K562 (cell line): Measurements from ENCODE around the gene RRP7A. TPM values are rescaled to one million over a fixed set of nuclear protein-coding genes. Genes with fewer than 3 reads are reported as not detected.

ENCODE experiments used
- BMI1 ChIP-seq: fragments of 150-350 bp; IDR thresholded peaks from 2 replicates; pipeline ENCODE4 v1.6.1; 2014; ENCODE audit warnings: low read length
- CREBBP ChIP-seq: IDR thresholded peaks from one replicate; pipeline ENCODE4 v1.6.1; 2012; ENCODE audit warnings: low read depth, mild to moderate bottlenecking, control low read depth, inconsistent platforms, low read length
- polyA plus RNA-seq, 8 experiments: library from polyadenylated mRNA; depleted of rRNA in 4 of 8; stranded (reverse) in 5 of 8; unstranded in 3 of 8; fragments of >200 nt; fragmentation: Nextera tagmentation in 2 of 8; fragmentation: Illumina TruSeq in 1 of 8; extraction: Ambion mirVana in 2 of 8; extraction: Trizol in 1 of 8; gene quantifications; 2 replicates each; pipeline versions ENCODE4 v1.2.1 to v1.2.3, GENCODE V29; 2011 to 2014; ENCODE audit warnings: inconsistent platforms in 1 of 8, missing spikeins in 1 of 8
- total RNA-seq, 7 experiments: library from RNA; depleted of rRNA in 6 of 7; stranded (reverse); fragments of >200 nt in 6 of 7; fragmentation: Illumina TruSeq in 2 of 7; extraction: Trizol in 2 of 7; gene quantifications; 2 replicates each; pipeline versions ENCODE4 v1.2.1 to v1.2.3, GENCODE V29; 2011 to 2021; ENCODE audit warnings: low replicate concordance in 1 of 7
- TF ChIP-seq, protein P1 (sequence below), 2 experiments: fragments of 450-650 bp; formaldehyde crosslinking in 1 of 2; IDR thresholded peaks; 2 replicates each; pipeline versions ENCODE4 v1.4.0 to v1.6.1; 2014 to 2020; ENCODE audit warnings: mild to moderate bottlenecking in 2 of 2, borderline replicate concordance in 1 of 2, low read depth in 1 of 2
- TF ChIP-seq, protein P2 (sequence below): fragments of 250-450 bp; sonication (Bioruptor Pico); IDR thresholded peaks from 2 replicates; pipeline ENCODE4 v1.8.0; 2021; ENCODE audit warnings: moderate library complexity, mild to moderate bottlenecking, inconsistent platforms

Gene RRP7A
- total and polyA plus RNA-seq, 9 of the 15 experiments (the other 6 are each of a cell fraction or from before 2014, with no cell fraction given): 3.4 to 74.1 (median 40.3) TPM

DNA sequence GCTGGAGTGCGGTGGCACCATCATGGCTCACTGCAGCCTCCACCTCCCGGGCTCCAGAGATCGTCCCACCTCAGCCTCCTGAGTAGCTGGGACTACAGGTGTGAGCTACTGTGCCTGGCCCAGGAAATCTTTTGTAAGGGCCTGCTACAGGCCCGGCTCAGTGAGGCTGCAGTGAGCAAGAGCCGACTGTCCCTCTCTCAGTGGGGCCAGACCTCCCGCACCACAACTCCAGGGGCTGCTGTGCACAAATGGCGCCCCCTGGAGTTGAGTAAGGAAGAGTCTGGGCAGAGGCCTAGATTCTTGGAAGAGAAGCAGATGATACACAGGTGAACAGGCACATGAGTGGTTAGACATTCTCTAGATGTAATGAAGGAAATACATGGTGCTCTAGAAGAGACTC lies 41.2 kb upstream of the RRP7A start (continued):
- TF ChIP-seq, protein P1, sequence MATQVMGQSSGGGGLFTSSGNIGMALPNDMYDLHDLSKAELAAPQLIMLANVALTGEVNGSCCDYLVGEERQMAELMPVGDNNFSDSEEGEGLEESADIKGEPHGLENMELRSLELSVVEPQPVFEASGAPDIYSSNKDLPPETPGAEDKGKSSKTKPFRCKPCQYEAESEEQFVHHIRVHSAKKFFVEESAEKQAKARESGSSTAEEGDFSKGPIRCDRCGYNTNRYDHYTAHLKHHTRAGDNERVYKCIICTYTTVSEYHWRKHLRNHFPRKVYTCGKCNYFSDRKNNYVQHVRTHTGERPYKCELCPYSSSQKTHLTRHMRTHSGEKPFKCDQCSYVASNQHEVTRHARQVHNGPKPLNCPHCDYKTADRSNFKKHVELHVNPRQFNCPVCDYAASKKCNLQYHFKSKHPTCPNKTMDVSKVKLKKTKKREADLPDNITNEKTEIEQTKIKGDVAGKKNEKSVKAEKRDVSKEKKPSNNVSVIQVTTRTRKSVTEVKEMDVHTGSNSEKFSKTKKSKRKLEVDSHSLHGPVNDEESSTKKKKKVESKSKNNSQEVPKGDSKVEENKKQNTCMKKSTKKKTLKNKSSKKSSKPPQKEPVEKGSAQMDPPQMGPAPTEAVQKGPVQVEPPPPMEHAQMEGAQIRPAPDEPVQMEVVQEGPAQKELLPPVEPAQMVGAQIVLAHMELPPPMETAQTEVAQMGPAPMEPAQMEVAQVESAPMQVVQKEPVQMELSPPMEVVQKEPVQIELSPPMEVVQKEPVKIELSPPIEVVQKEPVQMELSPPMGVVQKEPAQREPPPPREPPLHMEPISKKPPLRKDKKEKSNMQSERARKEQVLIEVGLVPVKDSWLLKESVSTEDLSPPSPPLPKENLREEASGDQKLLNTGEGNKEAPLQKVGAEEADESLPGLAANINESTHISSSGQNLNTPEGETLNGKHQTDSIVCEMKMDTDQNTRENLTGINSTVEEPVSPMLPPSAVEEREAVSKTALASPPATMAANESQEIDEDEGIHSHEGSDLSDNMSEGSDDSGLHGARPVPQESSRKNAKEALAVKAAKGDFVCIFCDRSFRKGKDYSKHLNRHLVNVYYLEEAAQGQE (IDR thresholded peaks at IDR 0.05; ENCODE audit: borderline replicate concordance): peak; percentile 51; the same call in 1 of the 2 replicates
- TF ChIP-seq, protein P1 (CRISPR knock-in tag; IDR thresholded peaks at IDR 0.05; ENCODE audit: low read depth): no peak
- TF ChIP-seq CREBBP (no peak), BMI1 (no peak)
- TF ChIP-seq, protein P2, sequence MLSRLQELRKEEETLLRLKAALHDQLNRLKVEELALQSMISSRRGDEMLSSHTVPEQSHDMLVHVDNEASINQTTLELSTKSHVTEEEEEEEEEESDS (CRISPR knock-in tag): no peak
